Fibroblast of skin of right quadriceps (primary cell): Measurements from ENCODE around the gene KCNAB2.
A peak's percentile ranks its signal among the peaks of the same experiment; 100 is the strongest.
"Not testable (repeated sequence)": the region's sequence is repeated elsewhere in the genome, so short reads cannot be mapped to it uniquely, and the experiment has no call there.

Source experiments
- DNase-seq: peaks from one replicate; pipeline ENCODE4 v3.0.0-alpha.2; 2013

Gene KCNAB2

GRCh38 chr1:6011161-6011945 is 34.3 kb upstream of the KCNAB2 start:
- DNase-seq: no peak

GRCh38 chr1:6011946-6012258 is 33.8 kb upstream of the KCNAB2 start:
- no peak for DNase-seq

- no peak for DNase-seq
These were observed 33.0 kb upstream of the KCNAB2 start for GRCh38 chr1:6012529-6013318.

- no peak for DNase-seq
These were observed 32.2 kb upstream of the KCNAB2 start for GRCh38 chr1:6013491-6013890.

- no peak for DNase-seq
These were observed 31.3 kb upstream of the KCNAB2 start for GRCh38 chr1:6014130-6014999.

- peak; percentile 78 for DNase-seq
These were observed 29.4 kb upstream of the KCNAB2 start for GRCh38 chr1:6016191-6016865.

- DNase-seq: not testable (repeated sequence)
These were observed 28.0 kb upstream of the KCNAB2 start for GRCh38 chr1:6017654-6018053.

GRCh38 chr1:6019166-6019845 is 26.4 kb upstream of the KCNAB2 start:
- no peak for DNase-seq

- DNase-seq: no peak
These were observed 23.5 kb upstream of the KCNAB2 start for GRCh38 chr1:6022193-6022592.

- DNase-seq: no peak
These were observed 22.3 kb upstream of the KCNAB2 start for GRCh38 chr1:6023346-6023745.

GRCh38 chr1:6024376-6024775 is 21.3 kb upstream of the KCNAB2 start:
- DNase-seq: no peak

GRCh38 chr1:6025269-6026094 is 20.2 kb upstream of the KCNAB2 start:
- DNase-seq: no peak

GRCh38 chr1:6026095-6026809 is 19.4 kb upstream of the KCNAB2 start:
- DNase-seq: peak; percentile 54

- DNase-seq: no peak
These were observed 18.1 kb upstream of the KCNAB2 start for GRCh38 chr1:6027591-6027990.

- DNase-seq: no peak
These were observed 17.4 kb upstream of the KCNAB2 start for GRCh38 chr1:6028042-6028850.

GRCh38 chr1:6029351-6029750 is 16.3 kb upstream of the KCNAB2 start:
- DNase-seq: no peak

GRCh38 chr1:6030132-6030531 is 15.6 kb upstream of the KCNAB2 start:
- no peak for DNase-seq

- DNase-seq: no peak
These were observed 15.0 kb upstream of the KCNAB2 start for GRCh38 chr1:6030547-6031261.

- DNase-seq: no peak
These were observed 12.6 kb upstream of the KCNAB2 start for GRCh38 chr1:6033124-6033523.
